Sigmoid colon (tissue), 7 donors: ENCODE data around the gene TRIM24. TPM values are rescaled to one million over a fixed set of nuclear protein-coding genes. Genes with fewer than 3 reads are reported as not detected.

Experiments used
- DNase-seq: peaks from one replicate; pipeline ENCODE4 v3.0.0-alpha.2; 2019
- H3K27ac ChIP-seq, 4 donors: fragments of 200-600 bp; sonication (generic); one replicate each; pipeline ENCODE4 v1.5.1; 2016 to 2019; ENCODE audit warnings: mild to moderate bottlenecking in 1 of 4
- H3K27me3 ChIP-seq, 3 donors: fragments of 200-600 bp; sonication (generic); one replicate each; pipeline ENCODE4 v1.5.1; 2019; ENCODE audit warnings: mild to moderate bottlenecking in 1 of 3
- H3K36me3 ChIP-seq, 4 donors: fragments of 200-600 bp; sonication (generic); one replicate each; pipeline ENCODE4 v1.5.1; 2016 to 2019
- H3K4me1 ChIP-seq, 4 donors: fragments of 200-600 bp; sonication (generic); one replicate each; pipeline ENCODE4 v1.5.1; 2017 to 2019
- H3K4me3 ChIP-seq, 4 donors: fragments of 200-600 bp; sonication (generic); one replicate each; pipeline ENCODE4 v1.5.1; 2017 to 2019; ENCODE audit warnings: mild to moderate bottlenecking in 2 of 4, moderate library complexity in 1 of 4
- H3K9me3 ChIP-seq, 4 donors: fragments of 200-600 bp in 3 of 4; sonication (generic) in 3 of 4; one replicate each; pipeline versions ENCODE4 v1.5.1 to v1.6.1; 2013 to 2019
- EP300 ChIP-seq, 4 donors: sonication (generic); formaldehyde crosslinking; IDR thresholded peaks; one replicate each; pipeline ENCODE4 v1.6.1; 2017; ENCODE audit warnings: antibody characterized with exemption in 4 of 4
- POLR2A ChIP-seq, 2 donors: fragments of 450-650 bp; IDR thresholded peaks; one replicate each; pipeline ENCODE4 v1.6.1; 2016; ENCODE audit warnings: antibody characterized with exemption in 2 of 2, mild to moderate bottlenecking in 2 of 2, moderate library complexity in 2 of 2
- POLR2AphosphoS5 ChIP-seq, 4 donors: sonication (generic); formaldehyde crosslinking; IDR thresholded peaks; one replicate each; pipeline ENCODE4 v1.6.1; 2017; ENCODE audit warnings: antibody characterized with exemption in 4 of 4
- WGBS, 2 donors: extraction: QIAGEN DNeasy Blood & Tissue Kit; methylation state at CpG; one replicate each; pipeline ENCODE4 v1.1.7; 2013; 5-methylcytosine and 5-hydroxymethylcytosine counted together
- intact Hi-C: fragments of 100-400 bp; cut with DNase I; formaldehyde crosslinking; loops from one replicate; pipeline ENCODE4 v1.15.1; 2023
- polyA plus RNA-seq, 3 donors: library from polyadenylated mRNA; stranded (reverse); fragments of 200-250 nt; gene quantifications; one replicate each; pipeline ENCODE4 v1.2.3, GENCODE V29; 2013
- total RNA-seq, 4 donors: library from RNA; depleted of rRNA; stranded (reverse); fragments of >200 nt; gene quantifications; one replicate each; pipeline ENCODE4 v1.1.0, GENCODE V29; 2016
- TF ChIP-seq, protein P1 (sequence below), 4 experiments: fragments of 450-650 bp in 3 of 4; fragments of 200-600 bp in 1 of 4; IDR thresholded peaks; one replicate each; pipeline ENCODE4 v1.5.1; 2016 to 2019; ENCODE audit warnings: antibody characterized with exemption in 4 of 4, mild to moderate bottlenecking in 3 of 4, moderate library complexity in 2 of 4
- donor health status: healthy with polysubstance abuse.
- donor health status: Bipolar disorder and iron deficiency.
- donor health status: healthy.

The TRIM24 gene
- total and polyA plus RNA-seq, 7 donors: 6.0 to 13.2 (median 11.4) TPM

DNA sequence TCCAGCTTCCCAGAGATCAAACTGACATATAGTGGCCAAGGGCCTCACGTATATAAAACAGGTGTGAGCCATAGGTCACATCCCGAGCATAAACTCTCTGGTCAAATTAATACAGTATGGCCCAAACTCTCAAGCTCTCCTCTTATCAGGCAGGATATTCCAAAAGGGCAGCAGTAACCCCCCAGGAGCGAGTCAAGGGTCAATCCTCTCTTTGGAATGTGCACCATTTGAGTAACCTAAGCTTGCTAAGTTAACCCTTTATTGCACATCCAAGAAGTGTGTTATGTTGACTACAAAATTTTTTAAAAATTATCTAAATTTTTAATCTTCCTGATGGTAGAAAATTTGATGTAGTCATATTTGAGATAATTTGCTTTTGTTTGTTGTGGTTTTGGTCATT, 4.5 kb upstream of the TRIM24 start:
- intact Hi-C loops: no loop called here
- DNase-seq: no peak
- H3K36me3 ChIP-seq: no peaks in the 10 kb centered on the region
- no peaks in the 10 kb centered on the region for H3K9me3 ChIP-seq
- H3K27ac ChIP-seq: no peak overlapping the region
- no peak for TF ChIP-seq POLR2A (IDR thresholded peaks at IDR 0.05)
- TF ChIP-seq, protein P1, sequence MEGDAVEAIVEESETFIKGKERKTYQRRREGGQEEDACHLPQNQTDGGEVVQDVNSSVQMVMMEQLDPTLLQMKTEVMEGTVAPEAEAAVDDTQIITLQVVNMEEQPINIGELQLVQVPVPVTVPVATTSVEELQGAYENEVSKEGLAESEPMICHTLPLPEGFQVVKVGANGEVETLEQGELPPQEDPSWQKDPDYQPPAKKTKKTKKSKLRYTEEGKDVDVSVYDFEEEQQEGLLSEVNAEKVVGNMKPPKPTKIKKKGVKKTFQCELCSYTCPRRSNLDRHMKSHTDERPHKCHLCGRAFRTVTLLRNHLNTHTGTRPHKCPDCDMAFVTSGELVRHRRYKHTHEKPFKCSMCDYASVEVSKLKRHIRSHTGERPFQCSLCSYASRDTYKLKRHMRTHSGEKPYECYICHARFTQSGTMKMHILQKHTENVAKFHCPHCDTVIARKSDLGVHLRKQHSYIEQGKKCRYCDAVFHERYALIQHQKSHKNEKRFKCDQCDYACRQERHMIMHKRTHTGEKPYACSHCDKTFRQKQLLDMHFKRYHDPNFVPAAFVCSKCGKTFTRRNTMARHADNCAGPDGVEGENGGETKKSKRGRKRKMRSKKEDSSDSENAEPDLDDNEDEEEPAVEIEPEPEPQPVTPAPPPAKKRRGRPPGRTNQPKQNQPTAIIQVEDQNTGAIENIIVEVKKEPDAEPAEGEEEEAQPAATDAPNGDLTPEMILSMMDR (IDR thresholded peaks at IDR 0.05): no peak
- TF ChIP-seq EP300 (IDR thresholded peaks at IDR 0.05): no peak
- no peak for TF ChIP-seq POLR2AphosphoS5 (IDR thresholded peaks at IDR 0.05)
- 79 to 84% methylated on average over 3 of the region's 3 CpGs for WGBS, 2 donors
- H3K4me1 ChIP-seq: peaks cover 0 to 6% (median 0%) of the 10 kb centered on the region in 4 donors
- no peak overlapping the region for H3K4me3 ChIP-seq
- H3K27me3 ChIP-seq: no peaks in the 10 kb centered on the region

DNA sequence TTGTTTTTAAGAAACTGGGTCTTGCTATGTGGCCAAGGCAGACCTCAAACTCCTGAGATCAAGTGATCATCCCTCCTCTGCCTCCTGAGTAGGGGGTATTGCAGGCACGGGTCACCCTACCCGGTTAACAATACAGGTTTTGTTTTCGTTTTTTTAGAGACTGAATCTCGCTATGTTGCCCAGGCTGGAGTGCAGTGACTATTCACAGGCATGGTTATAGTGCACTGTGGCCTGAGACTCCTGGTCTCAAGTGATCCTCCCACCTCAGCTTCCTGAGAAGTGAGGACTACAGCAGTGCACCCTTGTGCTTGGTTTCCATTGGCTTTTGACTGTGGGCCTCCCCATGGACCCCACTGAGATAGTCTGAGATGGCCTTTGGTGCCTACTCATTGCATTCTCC, 3.8 kb upstream of the TRIM24 start:
- H3K4me1 ChIP-seq: peaks cover 0 to 6% (median 0%) of the 10 kb centered on the region in 4 donors
- H3K27ac ChIP-seq: no peak overlapping the region
- H3K27me3 ChIP-seq: no peaks in the 10 kb centered on the region
- WGBS, 2 donors: 91 to 94% methylated on average over 4 of the region's 4 CpGs
- no peaks in the 10 kb centered on the region for H3K9me3 ChIP-seq
- no peaks in the 10 kb centered on the region for H3K36me3 ChIP-seq
- DNase-seq: no peak
- intact Hi-C loops: no loop called here
- H3K4me3 ChIP-seq: no peak overlapping the region
- no peak for TF ChIP-seq POLR2A (IDR thresholded peaks at IDR 0.05)
- no peak for TF ChIP-seq EP300 (IDR thresholded peaks at IDR 0.05)
- TF ChIP-seq, protein P1 (IDR thresholded peaks at IDR 0.05): no peak
- no peak for TF ChIP-seq POLR2AphosphoS5 (IDR thresholded peaks at IDR 0.05)

DNA sequence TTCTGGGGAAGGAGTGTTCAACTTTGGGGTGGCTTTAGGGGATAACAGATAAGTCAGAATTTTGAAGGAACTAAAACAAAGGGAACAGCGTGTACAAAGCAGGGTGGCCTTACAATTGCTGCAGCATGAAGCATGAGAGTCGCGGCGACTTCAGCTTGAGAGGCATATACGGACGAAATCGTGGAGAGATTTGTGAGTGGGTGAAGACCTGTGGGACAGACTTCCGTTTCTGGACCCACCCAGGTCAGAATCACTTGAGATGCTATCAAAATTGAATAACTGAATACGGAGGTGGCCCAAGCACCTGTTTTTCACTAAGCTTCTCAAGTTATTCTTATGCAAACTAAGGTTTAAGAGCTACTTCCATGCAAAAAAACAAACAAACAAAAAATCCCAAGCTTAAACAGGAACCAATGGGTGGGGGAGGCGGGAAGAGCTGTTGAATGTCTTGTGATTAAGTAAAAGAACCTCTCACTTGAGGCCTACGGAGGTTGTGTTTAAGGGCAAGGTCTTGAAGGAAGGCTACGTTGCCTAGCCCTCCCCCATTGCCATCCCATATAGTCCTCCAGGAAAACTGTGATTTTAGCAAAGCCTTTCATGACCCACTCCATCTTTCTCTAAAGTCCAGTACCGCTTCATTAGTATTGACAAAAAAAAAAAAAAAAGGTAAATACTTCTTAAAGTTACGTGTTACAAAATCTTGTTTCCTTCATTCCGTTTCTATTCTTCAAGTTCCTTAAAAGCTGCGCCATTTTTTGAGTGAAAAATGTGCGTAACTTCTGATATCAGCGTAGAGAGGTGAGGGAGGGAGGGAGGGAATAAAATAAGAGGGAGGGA, 1.3 kb upstream of the TRIM24 start:
- no peak overlapping the region for H3K27ac ChIP-seq
- no peak for DNase-seq
- WGBS, 2 donors: 89 to 94% methylated on average over 18 of the region's 18 CpGs
- H3K9me3 ChIP-seq: no peaks in the 10 kb centered on the region
- peaks cover 0 to 15% (median 8%) of the 10 kb centered on the region in 4 donors for H3K4me1 ChIP-seq
- intact Hi-C loops: no loop called here
- H3K27me3 ChIP-seq: no peaks in the 10 kb centered on the region
- no peak overlapping the region for H3K4me3 ChIP-seq
- H3K36me3 ChIP-seq: no peaks in the 10 kb centered on the region
- TF ChIP-seq EP300 (IDR thresholded peaks at IDR 0.05) (no peak), POLR2A (IDR thresholded peaks at IDR 0.05) (no peak), POLR2AphosphoS5 (IDR thresholded peaks at IDR 0.05) (no peak)
- TF ChIP-seq, protein P1 (IDR thresholded peaks at IDR 0.05): no peak

DNA sequence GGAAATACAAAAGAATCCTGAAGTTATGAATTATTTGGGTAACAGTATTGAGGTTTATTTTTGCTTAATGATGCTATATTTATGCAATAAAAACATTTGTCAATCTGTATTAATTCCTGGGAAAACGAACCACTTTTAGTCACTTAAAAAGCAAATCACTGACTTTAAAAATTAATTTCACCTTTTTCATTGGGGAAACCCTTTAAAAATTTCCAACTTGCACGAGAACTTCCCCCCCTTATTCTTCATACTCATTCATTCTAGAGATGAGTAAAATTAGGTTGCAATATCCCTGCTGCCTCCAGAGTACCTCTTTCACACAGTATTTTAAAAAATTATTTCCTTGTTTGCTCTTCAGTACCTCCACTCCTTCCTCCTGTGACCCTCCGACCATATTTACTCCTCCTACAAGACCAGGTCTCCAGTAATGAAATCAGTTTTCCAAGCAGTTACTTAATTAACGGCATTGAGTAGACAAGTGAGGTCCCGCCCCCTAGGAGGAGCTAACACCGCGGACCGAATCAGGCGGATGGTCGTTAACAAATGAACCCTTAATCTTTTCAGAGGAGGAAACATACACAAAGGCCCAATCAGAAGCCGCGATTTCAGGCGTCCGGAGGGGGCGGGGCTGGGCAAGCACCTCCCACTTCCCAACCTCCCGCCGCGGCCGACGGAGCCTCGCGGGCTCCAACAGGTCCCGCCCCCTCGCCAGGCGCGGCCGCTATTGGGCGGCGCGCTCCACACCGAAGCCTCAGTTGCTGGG, 465 bp upstream of the TRIM24 start:
- peak overlapping the region; percentile 6 to 94 (median 56) for H3K4me3 ChIP-seq
- no peaks in the 10 kb centered on the region for H3K9me3 ChIP-seq
- intact Hi-C loops: loop anchor here (10.0 kb wide), 1 partner anchor 1715 kb away; the partner anchor contains the start of gene KDM7A
- H3K27ac ChIP-seq: peak overlapping the region; percentile 42 to 95 (median 71)
- H3K27me3 ChIP-seq: no peaks in the 10 kb centered on the region
- DNase-seq: peak; percentile 98
- no peaks in the 10 kb centered on the region for H3K36me3 ChIP-seq
- WGBS, 2 donors: 2 to 3% methylated on average over 31 of the region's 31 CpGs
- TF ChIP-seq, protein P1 (IDR thresholded peaks at IDR 0.05): peak; percentile 13 to 74 (median 27)
- TF ChIP-seq POLR2A (IDR thresholded peaks at IDR 0.05) (no peak), POLR2AphosphoS5 (IDR thresholded peaks at IDR 0.05) (peak in 1 of 4 donors; percentile 15)
- H3K4me1 ChIP-seq: peaks cover 0 to 15% (median 8%) of the 10 kb centered on the region in 4 donors
